ENCODE data around the gene LMO2. TPM values are rescaled to one million over a fixed set of nuclear protein-coding genes. Genes with fewer than 3 reads are reported as not detected.

The LMO2 gene
- total and polyA plus RNA-seq, 4 donors = 25.5 to 72.4 (median 51.3) TPM

DNA sequence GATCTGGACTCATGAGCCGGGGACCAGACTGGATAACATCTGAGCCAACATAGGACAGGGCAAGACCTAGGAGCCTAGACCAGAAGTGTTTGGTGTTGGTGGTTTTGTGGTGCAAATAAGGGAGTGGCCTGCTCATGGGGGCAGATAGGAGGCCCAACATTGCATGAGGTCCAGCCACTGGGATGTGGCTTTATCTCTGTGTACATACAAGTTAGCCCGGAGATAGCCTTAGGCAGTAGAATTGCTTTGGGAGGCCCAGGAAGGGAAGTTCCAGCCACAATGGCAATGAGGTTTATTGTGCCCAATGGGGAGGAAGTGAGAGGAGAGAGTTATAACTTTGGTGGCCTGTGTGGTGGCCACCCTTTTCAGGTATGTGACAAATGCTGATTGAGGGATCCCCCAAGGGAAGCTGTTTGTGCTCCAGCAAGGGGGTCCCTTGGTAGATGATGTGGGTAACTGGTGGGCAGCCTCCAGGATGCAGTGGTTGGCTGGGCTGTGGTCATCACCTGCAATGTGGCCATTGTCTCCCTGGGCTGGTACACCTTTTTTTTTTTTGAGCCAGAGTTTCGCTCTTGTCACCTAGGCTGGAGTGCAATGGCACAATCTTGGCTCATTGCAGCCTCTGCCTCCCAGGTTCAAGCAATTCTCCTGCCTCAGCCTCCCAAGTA is 6.4 kb downstream of the LMO2 start:
- intact Hi-C loops (cut with DNase I) = no loop called here
- Histone ChIP-seq H3K27ac (ENCODE audit: low read depth in 1 of 2, low read length in 2 of 2) (no peak overlapping the region), H3K4me1 (ENCODE audit: control insufficient read depth in 1 of 2, insufficient read depth in 2 of 2, low read length in 2 of 2) (no peaks in the 10 kb centered on the region), H3K27me3 (ENCODE audit: control insufficient read depth in 1 of 2, insufficient read depth in 2 of 2, low read length in 1 of 2) (no peaks in the 10 kb centered on the region), H3K4me3 (ENCODE audit: low read length in 2 of 2) (no peak overlapping the region), H3K36me3 (ENCODE audit: control insufficient read depth in 1 of 2, insufficient read depth in 2 of 2, low read length in 1 of 2) (no peaks in the 10 kb centered on the region), H3K9me3 (ENCODE audit: control insufficient read depth, low read length) (no peaks in the 10 kb centered on the region)
- WGBS, 2 donors = 88 to 90% methylated on average over 3 of the region's 3 CpGs
- DNase-seq (no peak), ATAC-seq (ENCODE audit: low FRiP score) (no peak)

GRCh38 chr11:33884601-33885000 is 7.3 kb downstream of the LMO2 start:
- WGBS, 2 donors = 91 to 92% methylated on average over 3 of the region's 3 CpGs
- intact Hi-C loops (cut with DNase I) = no loop called here
- Histone ChIP-seq H3K9me3 (ENCODE audit: control insufficient read depth, low read length) (no peaks in the 10 kb centered on the region), H3K36me3 (ENCODE audit: control insufficient read depth in 1 of 2, insufficient read depth in 2 of 2, low read length in 1 of 2) (no peaks in the 10 kb centered on the region), H3K4me1 (ENCODE audit: control insufficient read depth in 1 of 2, insufficient read depth in 2 of 2, low read length in 2 of 2) (no peaks in the 10 kb centered on the region), H3K27ac (ENCODE audit: low read depth in 1 of 2, low read length in 2 of 2) (no peak overlapping the region), H3K27me3 (ENCODE audit: control insufficient read depth in 1 of 2, insufficient read depth in 2 of 2, low read length in 1 of 2) (no peaks in the 10 kb centered on the region), H3K4me3 (ENCODE audit: low read length in 2 of 2) (no peak overlapping the region)
- DNase-seq (no peak), ATAC-seq (ENCODE audit: low FRiP score) (no peak)

- H3K36me3 ChIP-seq (ENCODE audit: control insufficient read depth in 1 of 2, insufficient read depth in 2 of 2, low read length in 1 of 2) = no peaks in the 10 kb centered on the region
- H3K27ac ChIP-seq (ENCODE audit: low read depth in 1 of 2, low read length in 2 of 2) = no peak overlapping the region
- no peak for DNase-seq
- intact Hi-C loops (cut with DNase I) = no loop called here
- H3K4me3 ChIP-seq (ENCODE audit: low read length in 2 of 2) = no peak overlapping the region
- no peaks in the 10 kb centered on the region for H3K9me3 ChIP-seq (ENCODE audit: control insufficient read depth, low read length)
- no peaks in the 10 kb centered on the region for H3K27me3 ChIP-seq (ENCODE audit: control insufficient read depth in 1 of 2, insufficient read depth in 2 of 2, low read length in 1 of 2)
- H3K4me1 ChIP-seq (ENCODE audit: control insufficient read depth in 1 of 2, insufficient read depth in 2 of 2, low read length in 2 of 2) = no peaks in the 10 kb centered on the region
- ATAC-seq (ENCODE audit: low FRiP score) = no peak
- WGBS, 2 donors = 93 to 96% methylated on average over 5 of the region's 5 CpGs
Measured at GRCh38 chr11:33884035-33884434, 7.8 kb downstream of the LMO2 start.

DNA sequence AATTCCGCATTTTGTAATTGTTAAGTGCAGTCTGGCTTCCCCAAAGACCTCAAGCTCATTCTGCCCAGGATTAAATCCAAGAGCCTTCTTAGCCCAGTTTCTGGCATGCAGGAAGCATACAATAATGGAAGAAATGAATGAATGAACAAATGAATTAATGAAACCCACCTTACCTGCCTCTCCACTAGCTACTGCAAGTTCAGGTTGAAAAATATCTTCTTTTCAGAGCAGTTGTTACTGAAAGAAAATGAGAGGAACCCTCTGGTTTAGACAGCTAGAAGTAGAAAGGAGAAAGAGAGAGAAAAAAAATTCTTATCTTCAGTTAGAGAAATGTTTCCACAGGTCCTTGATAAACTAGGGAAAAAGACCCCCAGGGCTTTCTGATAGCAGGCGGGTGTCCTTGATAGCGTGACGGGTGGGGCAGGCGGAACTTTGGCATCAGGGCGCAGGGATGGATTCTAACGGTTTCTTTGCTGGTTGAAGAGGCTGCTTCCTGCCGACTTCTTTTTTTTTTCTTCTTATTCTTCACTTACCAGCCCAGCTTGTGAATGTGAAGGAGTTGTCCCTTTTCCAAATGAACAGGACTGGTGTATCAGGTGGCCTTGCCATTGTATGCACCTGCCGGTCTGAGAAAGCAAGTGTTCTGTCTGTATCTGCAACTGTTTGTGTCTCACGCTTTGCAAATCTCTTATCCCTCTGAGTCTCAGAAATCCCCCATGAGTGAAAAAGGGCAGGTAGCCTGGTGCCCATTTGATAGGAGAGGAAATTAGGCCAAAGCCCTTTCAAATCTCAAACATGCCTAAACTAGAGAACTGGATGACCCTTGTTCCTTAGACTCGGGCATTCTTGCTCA is 10.0 kb downstream of the LMO2 start:
- DNase-seq = no peak
- no peaks in the 10 kb centered on the region for H3K9me3 ChIP-seq (ENCODE audit: control insufficient read depth, low read length)
- no peak overlapping the region for H3K27ac ChIP-seq (ENCODE audit: low read depth in 1 of 2, low read length in 2 of 2)
- no peaks in the 10 kb centered on the region for H3K27me3 ChIP-seq (ENCODE audit: control insufficient read depth in 1 of 2, insufficient read depth in 2 of 2, low read length in 1 of 2)
- no peak overlapping the region for H3K4me3 ChIP-seq (ENCODE audit: low read length in 2 of 2)
- ATAC-seq (ENCODE audit: low FRiP score) = no peak
- WGBS, 2 donors = 73 to 78% methylated on average over 11 of the region's 11 CpGs
- intact Hi-C loops (cut with DNase I) = no loop called here
- H3K36me3 ChIP-seq (ENCODE audit: control insufficient read depth in 1 of 2, insufficient read depth in 2 of 2, low read length in 1 of 2) = no peaks in the 10 kb centered on the region
- no peaks in the 10 kb centered on the region for H3K4me1 ChIP-seq (ENCODE audit: control insufficient read depth in 1 of 2, insufficient read depth in 2 of 2, low read length in 2 of 2)

DNA sequence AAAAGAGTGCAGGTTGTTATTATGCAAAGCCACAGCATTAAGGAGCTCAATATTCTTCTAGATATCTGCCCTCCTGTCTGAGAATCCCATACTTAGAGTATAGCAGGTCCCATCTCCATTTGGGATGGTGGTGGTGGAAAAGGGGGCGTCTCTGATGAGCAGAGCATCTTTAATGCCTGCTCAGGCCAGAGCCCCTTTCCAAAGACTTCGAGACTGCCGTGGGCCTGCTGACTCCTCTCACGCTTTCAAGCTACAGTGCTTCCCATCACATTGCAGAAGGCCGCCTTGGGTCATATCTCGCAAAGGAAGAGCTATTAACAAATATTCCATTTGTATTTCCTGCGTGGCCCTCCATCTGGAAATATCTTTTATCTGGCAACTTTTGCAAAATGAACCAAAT is 10.9 kb downstream of the LMO2 start:
- ATAC-seq (ENCODE audit: low FRiP score) = no peak
- no peak overlapping the region for H3K27ac ChIP-seq (ENCODE audit: low read depth in 1 of 2, low read length in 2 of 2)
- WGBS, 2 donors = 91 to 93% methylated on average over 7 of the region's 7 CpGs
- no peaks in the 10 kb centered on the region for H3K36me3 ChIP-seq (ENCODE audit: control insufficient read depth in 1 of 2, insufficient read depth in 2 of 2, low read length in 1 of 2)
- intact Hi-C loops (cut with DNase I) = no loop called here
- DNase-seq = no peak
- H3K27me3 ChIP-seq (ENCODE audit: control insufficient read depth in 1 of 2, insufficient read depth in 2 of 2, low read length in 1 of 2) = no peaks in the 10 kb centered on the region
- H3K9me3 ChIP-seq (ENCODE audit: control insufficient read depth, low read length) = no peaks in the 10 kb centered on the region
- no peak overlapping the region for H3K4me3 ChIP-seq (ENCODE audit: low read length in 2 of 2)
- no peaks in the 10 kb centered on the region for H3K4me1 ChIP-seq (ENCODE audit: control insufficient read depth in 1 of 2, insufficient read depth in 2 of 2, low read length in 2 of 2)

DNA sequence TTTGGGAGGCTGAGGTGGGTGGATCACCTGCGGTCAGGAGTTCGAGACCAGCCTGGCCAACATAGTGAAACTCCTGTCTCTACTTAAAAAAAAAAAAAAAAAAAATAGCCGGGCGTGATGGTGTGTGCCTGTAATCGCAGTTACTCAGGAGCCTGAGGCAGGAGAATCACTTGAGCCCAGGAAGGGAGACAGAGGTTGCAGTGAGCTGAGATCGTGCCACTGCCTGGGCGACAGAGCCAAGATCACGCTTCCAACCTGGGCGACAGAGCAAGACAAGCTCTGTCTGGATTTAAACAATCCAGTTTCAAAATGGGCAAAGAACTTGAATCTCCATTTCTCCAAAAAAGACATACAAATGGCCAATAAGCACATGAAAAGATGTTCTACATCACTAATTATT is 12.5 kb downstream of the LMO2 start:
- H3K4me1 ChIP-seq (ENCODE audit: control insufficient read depth in 1 of 2, insufficient read depth in 2 of 2, low read length in 2 of 2) = peaks cover 0 to 3% of the 10 kb centered on the region in 2 donors
- H3K27ac ChIP-seq (ENCODE audit: low read depth in 1 of 2, low read length in 2 of 2) = no peak overlapping the region
- H3K4me3 ChIP-seq (ENCODE audit: low read length in 2 of 2) = no peak overlapping the region
- intact Hi-C loops (cut with DNase I) = no loop called here
- 91 to 92% methylated on average over 9 of the region's 9 CpGs for WGBS, 2 donors
- DNase-seq (no peak), ATAC-seq (ENCODE audit: low FRiP score) (no peak)
- no peaks in the 10 kb centered on the region for H3K36me3 ChIP-seq (ENCODE audit: control insufficient read depth in 1 of 2, insufficient read depth in 2 of 2, low read length in 1 of 2)
- H3K9me3 ChIP-seq (ENCODE audit: control insufficient read depth, low read length) = no peaks in the 10 kb centered on the region
- H3K27me3 ChIP-seq (ENCODE audit: control insufficient read depth in 1 of 2, insufficient read depth in 2 of 2, low read length in 1 of 2) = no peaks in the 10 kb centered on the region

DNA sequence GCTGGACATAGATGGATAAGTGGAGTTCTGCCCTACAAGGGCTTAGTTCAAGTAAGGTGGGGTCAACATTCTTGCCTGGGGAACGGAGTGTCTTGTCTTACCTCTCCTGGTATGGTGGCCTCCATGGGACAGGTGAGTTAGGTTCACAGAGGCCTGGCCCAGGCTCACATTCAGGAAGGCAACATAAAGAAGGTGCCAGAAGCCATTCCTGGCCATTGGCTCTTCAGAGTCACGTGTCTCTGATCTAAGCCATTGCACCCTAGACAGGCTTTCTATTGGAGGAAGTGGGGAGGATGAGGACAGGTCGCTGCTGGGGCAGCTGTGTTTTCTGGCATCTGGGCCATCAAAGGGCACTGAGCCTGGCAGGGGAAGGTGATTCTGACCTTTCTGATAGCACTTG is 14.8 kb downstream of the LMO2 start:
- WGBS, 2 donors = 88 to 94% methylated on average over 3 of the region's 3 CpGs
- DNase-seq = no peak
- Histone ChIP-seq H3K27me3 (ENCODE audit: control insufficient read depth in 1 of 2, insufficient read depth in 2 of 2, low read length in 1 of 2) (no peaks in the 10 kb centered on the region), H3K4me3 (ENCODE audit: low read length in 2 of 2) (no peak overlapping the region), H3K36me3 (ENCODE audit: control insufficient read depth in 1 of 2, insufficient read depth in 2 of 2, low read length in 1 of 2) (no peaks in the 10 kb centered on the region), H3K27ac (ENCODE audit: low read depth in 1 of 2, low read length in 2 of 2) (no peak overlapping the region), H3K4me1 (ENCODE audit: control insufficient read depth in 1 of 2, insufficient read depth in 2 of 2, low read length in 2 of 2) (peaks cover 0 to 3% of the 10 kb centered on the region in 2 donors), H3K9me3 (ENCODE audit: control insufficient read depth, low read length) (no peaks in the 10 kb centered on the region)
- no peak for ATAC-seq (ENCODE audit: low FRiP score)
- intact Hi-C loops (cut with DNase I) = no loop called here

DNA sequence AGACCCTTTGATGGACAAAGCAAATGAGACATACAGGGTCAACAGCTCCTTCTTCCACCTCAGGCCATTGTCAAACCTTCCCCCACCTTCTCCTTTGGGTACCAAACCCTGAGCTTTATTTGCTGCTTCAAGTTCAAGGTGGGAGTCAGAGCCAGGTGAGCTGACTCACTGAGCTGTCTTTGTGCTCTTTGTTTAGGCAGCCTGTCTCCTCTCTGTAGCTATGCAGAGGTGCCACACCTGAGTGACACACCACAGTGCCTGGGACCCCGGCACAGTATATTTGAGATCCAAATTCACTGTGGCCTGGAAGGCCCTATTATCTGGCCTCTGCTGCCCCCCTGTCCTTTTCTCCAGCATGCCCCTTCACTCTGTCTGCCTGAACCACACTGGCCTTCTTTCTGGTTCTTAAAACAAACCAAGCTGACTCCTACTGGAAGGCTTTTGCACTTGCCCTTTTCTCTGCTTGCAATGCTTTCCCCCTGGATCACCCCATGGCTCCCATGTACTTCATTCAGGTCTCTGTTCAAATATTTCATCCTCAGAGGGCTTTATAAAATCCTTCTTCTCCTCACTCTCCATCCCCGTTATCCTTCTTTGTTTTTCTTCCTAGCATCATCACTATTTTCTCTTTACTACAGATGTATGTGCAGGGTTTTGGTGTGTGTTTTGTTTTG is 16.1 kb downstream of the LMO2 start:
- no peaks in the 10 kb centered on the region for H3K9me3 ChIP-seq (ENCODE audit: control insufficient read depth, low read length)
- intact Hi-C loops (cut with DNase I) = no loop called here
- no peaks in the 10 kb centered on the region for H3K36me3 ChIP-seq (ENCODE audit: control insufficient read depth in 1 of 2, insufficient read depth in 2 of 2, low read length in 1 of 2)
- H3K4me3 ChIP-seq (ENCODE audit: low read length in 2 of 2) = no peak overlapping the region
- DNase-seq = no peak
- H3K27ac ChIP-seq (ENCODE audit: low read depth in 1 of 2, low read length in 2 of 2) = no peak overlapping the region
- no peaks in the 10 kb centered on the region for H3K27me3 ChIP-seq (ENCODE audit: control insufficient read depth in 1 of 2, insufficient read depth in 2 of 2, low read length in 1 of 2)
- WGBS, 2 donors = 96% methylated on average over 2 of the region's 2 CpGs
- peaks cover 0 to 3% of the 10 kb centered on the region in 2 donors for H3K4me1 ChIP-seq (ENCODE audit: control insufficient read depth in 1 of 2, insufficient read depth in 2 of 2, low read length in 2 of 2)
- ATAC-seq (ENCODE audit: low FRiP score) = no peak
